Body of pancreas (tissue), 4 donors: ENCODE data around the gene CTXN1.

Experiments
- POLR2A ChIP-seq, 3 donors: fragments of 450-650 bp; IDR thresholded peaks; one replicate each; pipeline ENCODE4 v1.6.1; 2016; ENCODE audit warnings: antibody characterized with exemption in 3 of 3, mild to moderate bottlenecking in 2 of 3
- TF ChIP-seq, protein P1 (sequence below), 7 experiments: fragments of 450-650 bp in 4 of 7; fragments of 200-600 bp in 3 of 7; sonication (generic) in 3 of 7; IDR thresholded peaks; one replicate each; pipeline ENCODE4 v1.5.1; 2016 to 2019; ENCODE audit warnings: antibody characterized with exemption in 7 of 7

DNA sequence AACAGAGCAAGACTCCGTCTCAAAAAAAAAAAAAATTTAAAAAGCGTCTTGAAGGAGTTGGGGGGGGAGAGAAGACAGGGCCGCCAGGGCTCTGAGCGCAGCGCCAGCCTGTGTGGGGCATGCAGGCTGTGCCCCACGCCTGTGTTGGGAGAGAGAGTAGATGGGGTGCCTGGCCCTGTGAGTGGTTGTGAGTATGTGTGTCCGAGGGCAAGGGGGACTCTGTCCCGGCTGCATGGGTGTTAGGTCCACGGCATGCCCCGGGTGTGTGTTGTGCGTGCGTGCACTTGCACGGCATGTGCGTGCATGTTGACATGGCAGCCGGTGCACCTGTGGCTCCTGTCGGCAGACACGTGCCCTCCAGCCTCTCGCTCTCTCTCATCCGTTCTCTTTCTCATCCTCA, 18.8 kb downstream of the CTXN1 start:
- TF ChIP-seq POLR2A (IDR thresholded peaks at IDR 0.05), result no peak
- TF ChIP-seq, protein P1, sequence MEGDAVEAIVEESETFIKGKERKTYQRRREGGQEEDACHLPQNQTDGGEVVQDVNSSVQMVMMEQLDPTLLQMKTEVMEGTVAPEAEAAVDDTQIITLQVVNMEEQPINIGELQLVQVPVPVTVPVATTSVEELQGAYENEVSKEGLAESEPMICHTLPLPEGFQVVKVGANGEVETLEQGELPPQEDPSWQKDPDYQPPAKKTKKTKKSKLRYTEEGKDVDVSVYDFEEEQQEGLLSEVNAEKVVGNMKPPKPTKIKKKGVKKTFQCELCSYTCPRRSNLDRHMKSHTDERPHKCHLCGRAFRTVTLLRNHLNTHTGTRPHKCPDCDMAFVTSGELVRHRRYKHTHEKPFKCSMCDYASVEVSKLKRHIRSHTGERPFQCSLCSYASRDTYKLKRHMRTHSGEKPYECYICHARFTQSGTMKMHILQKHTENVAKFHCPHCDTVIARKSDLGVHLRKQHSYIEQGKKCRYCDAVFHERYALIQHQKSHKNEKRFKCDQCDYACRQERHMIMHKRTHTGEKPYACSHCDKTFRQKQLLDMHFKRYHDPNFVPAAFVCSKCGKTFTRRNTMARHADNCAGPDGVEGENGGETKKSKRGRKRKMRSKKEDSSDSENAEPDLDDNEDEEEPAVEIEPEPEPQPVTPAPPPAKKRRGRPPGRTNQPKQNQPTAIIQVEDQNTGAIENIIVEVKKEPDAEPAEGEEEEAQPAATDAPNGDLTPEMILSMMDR (IDR thresholded peaks at IDR 0.05), result no peak
